DMS153 (cell line): ENCODE data around the gene PCK2.

ENCODE experiments used
- DNase-seq: peaks from one replicate; lab custom pipeline; 2025; lab: John Stamatoyannopoulos, UW

PCK2 gene

GRCh38 chr14:24060984-24061913, 32.9 kb upstream of the PCK2 start:
- DNase-seq = no peak

DNA sequence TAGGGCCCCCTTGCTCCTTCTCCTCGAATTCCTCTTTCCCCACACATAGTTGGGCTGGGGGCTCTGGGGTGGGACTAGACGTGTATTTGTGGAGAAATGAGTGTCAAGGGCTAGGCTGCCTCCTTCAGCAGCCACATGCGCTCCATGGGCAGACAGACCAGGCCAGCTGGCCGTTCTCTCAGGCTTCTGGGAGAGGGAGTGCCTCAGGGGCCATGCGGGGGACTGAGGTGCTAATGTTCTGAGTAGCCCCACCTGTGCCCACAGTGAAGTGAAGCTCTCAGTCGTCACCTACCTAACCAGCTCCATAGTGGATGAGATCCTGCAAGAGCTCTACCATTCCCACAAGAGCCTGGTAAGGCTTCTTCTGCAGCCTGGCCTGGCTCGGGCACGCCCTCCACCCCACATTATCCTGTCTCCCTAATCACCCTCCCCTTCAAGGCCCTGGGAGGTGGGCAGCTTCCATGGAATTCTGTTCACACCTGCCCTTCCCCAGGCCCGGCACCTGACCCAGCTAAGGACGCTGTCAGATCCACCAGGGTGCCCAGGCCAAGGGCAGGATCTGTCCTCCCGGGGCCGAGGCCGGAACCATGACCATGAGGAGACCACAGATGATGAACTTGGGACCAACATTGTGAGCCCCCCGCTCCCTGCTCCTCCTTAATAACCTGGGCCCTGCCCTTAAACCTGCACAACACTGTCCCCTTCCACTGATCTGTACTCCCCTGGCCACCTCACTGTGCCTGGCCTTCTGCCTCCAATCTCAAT, 31.7 kb upstream of the PCK2 start:
- no peak for DNase-seq

- DNase-seq = no peak
Observed at GRCh38 chr14:24063263-24063836, 30.8 kb upstream of the PCK2 start.

- no peak for DNase-seq
Observed at GRCh38 chr14:24064091-24064795, 29.9 kb upstream of the PCK2 start.

GRCh38 chr14:24064856-24065255, 29.3 kb upstream of the PCK2 start:
- no peak for DNase-seq

DNA sequence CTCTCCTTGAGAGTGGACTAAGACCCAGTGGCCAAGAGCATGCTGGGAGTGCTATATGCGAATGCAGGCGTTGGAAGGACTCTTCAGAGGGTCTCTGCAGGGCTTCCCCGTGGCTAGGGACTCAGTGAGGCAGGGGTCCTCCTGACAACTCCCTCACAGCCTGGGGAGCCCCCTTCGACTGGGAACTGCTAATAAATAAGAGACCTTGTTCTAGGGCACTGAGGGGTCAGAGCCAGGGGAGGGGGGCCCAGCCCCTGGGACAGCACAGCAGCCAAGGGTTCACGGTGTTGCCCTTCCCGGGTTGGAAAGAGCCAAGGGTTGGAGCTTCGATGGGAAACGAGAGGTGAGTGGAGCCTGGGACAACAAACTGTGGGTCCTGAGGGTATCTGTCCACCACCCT, 28.7 kb upstream of the PCK2 start:
- DNase-seq = no peak

DNA sequence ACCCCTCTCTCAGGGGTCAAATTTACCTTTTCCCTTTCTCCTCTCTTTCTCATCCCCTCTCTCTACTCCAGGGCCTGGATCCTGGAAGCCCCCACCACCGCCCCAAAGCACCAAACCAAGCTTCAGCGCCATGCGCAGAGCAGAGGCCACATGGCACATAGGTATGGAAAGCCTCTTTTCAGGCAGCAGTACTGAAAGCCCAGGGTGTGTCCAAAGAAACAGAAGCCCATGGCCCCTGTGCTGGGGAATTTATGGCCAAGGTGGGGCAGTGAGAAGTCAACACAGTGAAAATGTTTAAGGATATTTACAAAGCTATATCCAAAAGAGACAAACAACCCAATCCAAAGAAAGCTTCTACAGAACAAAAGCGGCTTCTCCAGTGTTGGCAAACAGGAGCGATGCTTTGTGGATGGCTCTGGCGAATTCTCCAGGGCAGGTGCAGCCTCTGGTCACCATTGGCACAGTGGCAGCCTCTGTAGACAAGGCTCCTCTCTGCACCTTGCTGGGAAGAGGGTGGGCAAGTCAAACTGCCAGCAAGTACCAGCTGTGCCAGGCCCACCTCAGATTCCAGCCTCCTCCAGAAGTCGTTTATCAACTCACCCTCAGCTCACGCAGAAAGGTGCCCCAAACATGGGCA, 27.5 kb upstream of the PCK2 start:
- no peak for DNase-seq

GRCh38 chr14:24067133-24068082, 26.7 kb upstream of the PCK2 start:
- DNase-seq = no peak

DNA sequence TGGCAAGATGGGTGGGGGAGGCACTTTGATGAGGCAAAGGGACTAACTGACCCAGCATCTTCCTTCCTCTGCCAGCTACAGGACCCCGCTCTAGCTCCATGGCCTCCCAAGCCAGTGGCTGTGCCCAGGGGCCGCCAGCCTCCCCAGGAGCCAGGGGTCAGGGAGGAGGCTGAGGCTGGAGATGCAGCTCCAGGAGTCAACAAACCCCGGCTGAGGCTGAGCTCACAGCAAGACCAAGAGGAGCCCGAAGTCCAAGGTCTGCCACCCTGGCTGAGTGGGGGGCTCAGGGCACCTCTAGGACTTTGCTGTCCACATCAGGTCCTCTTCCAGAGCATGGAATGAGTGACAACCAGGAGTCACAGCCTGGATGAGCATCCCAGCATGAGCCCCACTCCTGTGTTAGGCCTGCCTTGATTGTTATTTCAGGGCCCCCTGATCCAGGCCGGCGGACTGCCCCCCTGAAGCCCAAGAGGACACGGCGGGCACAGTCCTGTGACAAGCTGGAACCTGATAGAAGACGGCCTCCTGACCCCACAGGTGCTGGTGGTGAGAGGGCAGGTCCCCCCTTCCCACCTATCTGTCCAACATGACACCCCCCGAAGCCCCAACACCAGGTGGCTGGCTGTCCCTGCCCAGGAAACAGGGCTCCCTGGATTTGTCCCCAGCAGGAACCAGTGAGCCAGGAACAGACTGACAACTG, 25.2 kb upstream of the PCK2 start:
- no peak for DNase-seq

DNA sequence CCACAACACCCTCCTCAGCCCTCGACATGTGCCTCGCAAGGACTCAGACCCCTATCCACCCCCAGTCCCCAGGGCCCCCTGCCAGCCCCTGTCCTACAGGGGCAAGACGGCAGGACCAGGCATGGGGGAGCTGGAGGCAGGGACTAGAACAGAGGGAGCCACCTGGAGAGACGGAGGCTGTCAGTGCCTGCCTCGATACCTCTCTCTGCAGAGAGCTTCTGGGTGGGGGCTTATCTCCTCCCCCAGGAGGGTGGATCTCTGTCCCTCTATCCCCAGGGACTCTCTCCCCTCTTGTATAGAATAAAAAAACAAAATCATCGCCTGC, 24.7 kb upstream of the PCK2 start:
- no peak for DNase-seq

- no peak for DNase-seq
Observed at GRCh38 chr14:24070285-24071143, 23.6 kb upstream of the PCK2 start.

DNA sequence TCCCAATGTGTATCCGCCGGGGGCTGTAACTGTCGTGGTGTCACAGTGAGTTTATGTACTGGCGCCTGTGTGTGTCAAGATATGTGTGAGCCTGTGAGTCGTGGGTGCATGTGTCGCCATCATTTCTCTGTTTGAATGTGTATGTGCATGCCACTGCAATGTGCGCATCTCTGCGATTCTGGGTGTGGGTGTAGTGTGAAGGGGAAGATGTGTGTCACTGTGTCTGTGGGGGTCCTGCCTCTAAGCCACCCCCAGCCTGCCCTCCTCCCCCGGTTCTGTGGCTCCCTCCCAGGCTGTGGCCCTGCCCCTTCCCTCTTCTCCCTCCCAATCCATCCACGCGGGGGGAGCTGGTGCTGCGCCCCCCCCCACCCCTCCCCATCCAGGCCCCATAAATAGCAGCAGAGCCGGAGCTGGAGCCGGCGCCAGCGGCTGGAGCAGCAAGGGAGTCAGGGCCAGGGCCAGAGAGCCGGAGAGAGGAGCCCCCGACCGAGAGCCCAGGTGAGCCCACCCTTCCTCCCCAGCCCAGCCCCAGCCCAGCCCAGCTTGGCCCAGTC, 22.9 kb upstream of the PCK2 start, which contains the start of gene CPNE6:
Gene CPNE6, plus strand, starts transcription at position 419 of the 554 bp plus-strand sequence. CDS start 1,375 bp downstream, outside the sequence.
- no peak for DNase-seq

DNA sequence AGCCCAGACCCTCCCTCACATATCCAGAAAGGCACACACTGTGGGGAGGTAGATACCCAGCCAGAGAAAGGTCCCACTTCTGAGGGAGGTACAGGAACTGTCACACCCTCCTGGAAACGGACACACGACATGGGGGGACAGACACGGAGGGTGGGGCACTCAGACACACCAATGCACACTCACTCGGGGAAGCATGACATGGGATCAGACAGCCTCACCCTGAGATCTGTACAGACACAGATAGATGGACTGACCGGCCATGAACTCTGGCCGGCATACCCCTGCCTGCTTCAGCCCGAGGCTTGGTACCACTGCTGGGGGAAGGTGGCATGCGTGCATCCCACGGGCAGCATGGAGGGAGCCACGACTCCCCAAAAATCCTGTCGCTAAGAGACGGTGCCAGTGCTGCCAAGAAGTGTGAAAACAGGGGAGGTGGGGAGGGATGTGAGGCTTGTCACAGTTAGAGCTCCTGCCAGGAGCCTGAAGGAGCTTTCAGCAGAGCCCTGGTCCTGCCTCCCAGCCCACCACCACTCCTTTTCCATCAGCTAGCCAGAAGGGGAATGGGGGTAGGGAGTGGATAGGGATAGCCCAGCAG, 22.2 kb upstream of the PCK2 start:
- no peak for DNase-seq

GRCh38 chr14:24072436-24072835, 21.7 kb upstream of the PCK2 start:
- DNase-seq = no peak

- no peak for DNase-seq
Observed at GRCh38 chr14:24072881-24073877, 20.9 kb upstream of the PCK2 start.

DNA sequence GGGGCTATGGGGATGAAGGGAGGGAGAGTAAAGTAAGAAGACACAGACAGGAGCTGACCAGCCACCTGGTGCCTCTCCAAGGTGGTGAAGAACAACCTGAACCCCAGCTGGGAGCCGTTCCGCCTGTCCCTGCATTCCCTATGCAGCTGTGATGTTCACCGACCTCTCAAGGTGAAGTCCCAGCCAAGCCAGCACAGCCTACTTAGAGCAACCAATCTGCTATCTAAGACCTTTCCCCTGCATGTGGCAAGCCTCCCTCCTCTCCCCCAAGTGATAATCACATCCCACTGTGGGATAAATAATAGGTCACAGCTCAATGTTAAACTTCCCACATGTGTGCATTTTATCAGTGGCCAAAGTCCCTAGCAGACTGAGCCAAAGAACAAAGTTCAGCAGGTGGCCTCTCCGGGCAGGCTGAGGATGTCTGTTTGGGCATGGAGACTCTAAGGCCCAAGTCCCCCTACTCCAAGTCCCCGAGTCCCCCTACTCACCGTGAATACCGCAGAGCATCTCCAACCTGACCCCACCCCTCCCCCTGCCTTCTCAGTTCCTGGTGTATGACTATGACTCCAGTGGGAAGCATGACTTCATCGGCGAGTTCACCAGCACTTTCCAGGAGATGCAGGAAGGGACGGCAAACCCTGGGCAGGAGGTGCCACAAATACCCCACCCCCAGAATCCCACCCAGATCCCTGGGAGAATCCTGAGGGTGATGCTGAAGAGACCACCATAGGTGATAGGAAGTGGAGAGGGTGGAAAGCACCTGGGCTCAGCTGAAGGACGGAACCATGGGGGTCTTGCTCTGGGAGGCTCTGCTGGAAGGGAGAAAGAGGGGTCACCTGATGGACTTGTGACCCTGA, 19.3 kb upstream of the PCK2 start:
- no peak for DNase-seq
